ENCODE data around the gene PRKCB.

GRCh38 chr16:23979982-23980381, 144.2 kb downstream of the PRKCB start:
- TF ChIP-seq, protein P1, sequence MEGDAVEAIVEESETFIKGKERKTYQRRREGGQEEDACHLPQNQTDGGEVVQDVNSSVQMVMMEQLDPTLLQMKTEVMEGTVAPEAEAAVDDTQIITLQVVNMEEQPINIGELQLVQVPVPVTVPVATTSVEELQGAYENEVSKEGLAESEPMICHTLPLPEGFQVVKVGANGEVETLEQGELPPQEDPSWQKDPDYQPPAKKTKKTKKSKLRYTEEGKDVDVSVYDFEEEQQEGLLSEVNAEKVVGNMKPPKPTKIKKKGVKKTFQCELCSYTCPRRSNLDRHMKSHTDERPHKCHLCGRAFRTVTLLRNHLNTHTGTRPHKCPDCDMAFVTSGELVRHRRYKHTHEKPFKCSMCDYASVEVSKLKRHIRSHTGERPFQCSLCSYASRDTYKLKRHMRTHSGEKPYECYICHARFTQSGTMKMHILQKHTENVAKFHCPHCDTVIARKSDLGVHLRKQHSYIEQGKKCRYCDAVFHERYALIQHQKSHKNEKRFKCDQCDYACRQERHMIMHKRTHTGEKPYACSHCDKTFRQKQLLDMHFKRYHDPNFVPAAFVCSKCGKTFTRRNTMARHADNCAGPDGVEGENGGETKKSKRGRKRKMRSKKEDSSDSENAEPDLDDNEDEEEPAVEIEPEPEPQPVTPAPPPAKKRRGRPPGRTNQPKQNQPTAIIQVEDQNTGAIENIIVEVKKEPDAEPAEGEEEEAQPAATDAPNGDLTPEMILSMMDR (tag by site-specific recombination; IDR thresholded peaks at IDR 0.05), result no peak
- TF ChIP-seq ZNF501 (tag by site-specific recombination; IDR thresholded peaks at IDR 0.05) (no peak), REST (tag by site-specific recombination; IDR thresholded peaks at IDR 0.05) (no peak), KLF8 (tag by site-specific recombination; IDR thresholded peaks at IDR 0.05) (no peak), ZBTB1 (tag by site-specific recombination; IDR thresholded peaks at IDR 0.05) (no peak), ATF2 (tag by site-specific recombination; IDR thresholded peaks at IDR 0.05; ENCODE audit: low read depth) (no peak), MEIS1 (CRISPR knock-in tag; IDR thresholded peaks at IDR 0.05; ENCODE audit: borderline replicate concordance) (no peak), ZBTB8A (tag by site-specific recombination; IDR thresholded peaks at IDR 0.05) (no peak), YY1 (tag by site-specific recombination; IDR thresholded peaks at IDR 0.05) (no peak), ZXDB (tag by site-specific recombination; IDR thresholded peaks at IDR 0.05) (no peak), SP7 (tag by site-specific recombination; IDR thresholded peaks at IDR 0.05) (no peak), ZNF292 (tag by site-specific recombination; IDR thresholded peaks at IDR 0.05; ENCODE audit: borderline replicate concordance, low read depth) (no peak)
- TF ChIP-seq, protein P2, sequence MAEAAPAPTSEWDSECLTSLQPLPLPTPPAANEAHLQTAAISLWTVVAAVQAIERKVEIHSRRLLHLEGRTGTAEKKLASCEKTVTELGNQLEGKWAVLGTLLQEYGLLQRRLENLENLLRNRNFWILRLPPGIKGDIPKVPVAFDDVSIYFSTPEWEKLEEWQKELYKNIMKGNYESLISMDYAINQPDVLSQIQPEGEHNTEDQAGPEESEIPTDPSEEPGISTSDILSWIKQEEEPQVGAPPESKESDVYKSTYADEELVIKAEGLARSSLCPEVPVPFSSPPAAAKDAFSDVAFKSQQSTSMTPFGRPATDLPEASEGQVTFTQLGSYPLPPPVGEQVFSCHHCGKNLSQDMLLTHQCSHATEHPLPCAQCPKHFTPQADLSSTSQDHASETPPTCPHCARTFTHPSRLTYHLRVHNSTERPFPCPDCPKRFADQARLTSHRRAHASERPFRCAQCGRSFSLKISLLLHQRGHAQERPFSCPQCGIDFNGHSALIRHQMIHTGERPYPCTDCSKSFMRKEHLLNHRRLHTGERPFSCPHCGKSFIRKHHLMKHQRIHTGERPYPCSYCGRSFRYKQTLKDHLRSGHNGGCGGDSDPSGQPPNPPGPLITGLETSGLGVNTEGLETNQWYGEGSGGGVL (tag by site-specific recombination; IDR thresholded peaks at IDR 0.05), result no peak
- TF ChIP-seq, protein P3, sequence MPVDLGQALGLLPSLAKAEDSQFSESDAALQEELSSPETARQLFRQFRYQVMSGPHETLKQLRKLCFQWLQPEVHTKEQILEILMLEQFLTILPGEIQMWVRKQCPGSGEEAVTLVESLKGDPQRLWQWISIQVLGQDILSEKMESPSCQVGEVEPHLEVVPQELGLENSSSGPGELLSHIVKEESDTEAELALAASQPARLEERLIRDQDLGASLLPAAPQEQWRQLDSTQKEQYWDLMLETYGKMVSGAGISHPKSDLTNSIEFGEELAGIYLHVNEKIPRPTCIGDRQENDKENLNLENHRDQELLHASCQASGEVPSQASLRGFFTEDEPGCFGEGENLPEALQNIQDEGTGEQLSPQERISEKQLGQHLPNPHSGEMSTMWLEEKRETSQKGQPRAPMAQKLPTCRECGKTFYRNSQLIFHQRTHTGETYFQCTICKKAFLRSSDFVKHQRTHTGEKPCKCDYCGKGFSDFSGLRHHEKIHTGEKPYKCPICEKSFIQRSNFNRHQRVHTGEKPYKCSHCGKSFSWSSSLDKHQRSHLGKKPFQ (tag by site-specific recombination; IDR thresholded peaks at IDR 0.05), result no peak

Data from HEK293 (cell line).